ENCODE results near the gene COLEC11. TPM values are rescaled to one million over a fixed set of nuclear protein-coding genes. Genes with fewer than 3 reads are reported as not detected.

Gene COLEC11
- polyA plus RNA-seq, 1 experiment: 0.15 TPM

- no peaks in the 10 kb centered on the region for H3K36me3 ChIP-seq (ENCODE audit: control insufficient read depth, insufficient read depth, low read length)
- no peaks in the 10 kb centered on the region for H3K27me3 ChIP-seq (ENCODE audit: control insufficient read depth, insufficient read depth, low read length)
- no peak overlapping the region for H3K4me3 ChIP-seq (ENCODE audit: low read depth, low read length)
- no peak for DNase-seq (ENCODE audit: low read depth)
- POLR2A ChIA-PET: no interaction called here
- TF ChIP-seq CTCF (IDR thresholded peaks at IDR 0.05; ENCODE audit: insufficient read depth, low read depth, low read length): no peak
- CTCF ChIA-PET: no interaction called here
Measured at GRCh38 chr2:3680548-3681345, 85.8 kb downstream of the COLEC11 start.

- no peaks in the 10 kb centered on the region for H3K27me3 ChIP-seq (ENCODE audit: control insufficient read depth, insufficient read depth, low read length)
- no peak for TF ChIP-seq CTCF (IDR thresholded peaks at IDR 0.05; ENCODE audit: insufficient read depth, low read depth, low read length)
- ChIA-PET POLR2A (no interaction called here), CTCF (no interaction called here)
- H3K36me3 ChIP-seq (ENCODE audit: control insufficient read depth, insufficient read depth, low read length): no peaks in the 10 kb centered on the region
- no peak for DNase-seq (ENCODE audit: low read depth)
- H3K4me3 ChIP-seq (ENCODE audit: low read depth, low read length): no peak overlapping the region
Measured at GRCh38 chr2:3681625-3682024, 86.7 kb downstream of the COLEC11 start.

GRCh38 chr2:3682811-3683210 lies 87.9 kb downstream of the COLEC11 start:
- Histone ChIP-seq H3K27me3 (ENCODE audit: control insufficient read depth, insufficient read depth, low read length) (no peaks in the 10 kb centered on the region), H3K4me3 (ENCODE audit: low read depth, low read length) (no peak overlapping the region), H3K36me3 (ENCODE audit: control insufficient read depth, insufficient read depth, low read length) (no peaks in the 10 kb centered on the region)
- ChIA-PET POLR2A (no interaction called here), CTCF (no interaction called here)
- no peak for TF ChIP-seq CTCF (IDR thresholded peaks at IDR 0.05; ENCODE audit: insufficient read depth, low read depth, low read length)
- DNase-seq (ENCODE audit: low read depth): no peak

GRCh38 chr2:3683748-3684454 lies 89.0 kb downstream of the COLEC11 start:
- no peak for TF ChIP-seq CTCF (IDR thresholded peaks at IDR 0.05; ENCODE audit: insufficient read depth, low read depth, low read length)
- POLR2A ChIA-PET: no interaction called here

GRCh38 chr2:3689998-3690748 lies 95.3 kb downstream of the COLEC11 start:
- H3K36me3 ChIP-seq (ENCODE audit: control insufficient read depth, insufficient read depth, low read length): no peaks in the 10 kb centered on the region
- no peak overlapping the region for H3K4me3 ChIP-seq (ENCODE audit: low read depth, low read length)
- DNase-seq (ENCODE audit: low read depth): no peak
- ChIA-PET CTCF (no interaction called here), POLR2A (no interaction called here)
- no peak for TF ChIP-seq CTCF (IDR thresholded peaks at IDR 0.05; ENCODE audit: insufficient read depth, low read depth, low read length)
- H3K27me3 ChIP-seq (ENCODE audit: control insufficient read depth, insufficient read depth, low read length): no peaks in the 10 kb centered on the region

More at GRCh38 chr2:3683748-3684454, 89.0 kb downstream of the COLEC11 start:
- Histone ChIP-seq H3K36me3 (ENCODE audit: control insufficient read depth, insufficient read depth, low read length) (no peaks in the 10 kb centered on the region), H3K27me3 (ENCODE audit: control insufficient read depth, insufficient read depth, low read length) (no peaks in the 10 kb centered on the region), H3K4me3 (ENCODE audit: low read depth, low read length) (no peak overlapping the region)
- CTCF ChIA-PET: no interaction called here
- no peak for DNase-seq (ENCODE audit: low read depth)

Measured in BJ (cell line).